ENCODE measurements around the gene C11orf21.
"Not testable (repeated sequence)": the region's sequence is repeated elsewhere in the genome, so short reads cannot be mapped to it uniquely, and the experiment has no call there.

C11orf21 gene

GRCh38 chr11:2295971-2296912, 5.5 kb downstream of the C11orf21 start:
- no peak for DNase-seq

- no peak for DNase-seq
Measured at GRCh38 chr11:2294926-2295290, 6.8 kb downstream of the C11orf21 start.

DNA sequence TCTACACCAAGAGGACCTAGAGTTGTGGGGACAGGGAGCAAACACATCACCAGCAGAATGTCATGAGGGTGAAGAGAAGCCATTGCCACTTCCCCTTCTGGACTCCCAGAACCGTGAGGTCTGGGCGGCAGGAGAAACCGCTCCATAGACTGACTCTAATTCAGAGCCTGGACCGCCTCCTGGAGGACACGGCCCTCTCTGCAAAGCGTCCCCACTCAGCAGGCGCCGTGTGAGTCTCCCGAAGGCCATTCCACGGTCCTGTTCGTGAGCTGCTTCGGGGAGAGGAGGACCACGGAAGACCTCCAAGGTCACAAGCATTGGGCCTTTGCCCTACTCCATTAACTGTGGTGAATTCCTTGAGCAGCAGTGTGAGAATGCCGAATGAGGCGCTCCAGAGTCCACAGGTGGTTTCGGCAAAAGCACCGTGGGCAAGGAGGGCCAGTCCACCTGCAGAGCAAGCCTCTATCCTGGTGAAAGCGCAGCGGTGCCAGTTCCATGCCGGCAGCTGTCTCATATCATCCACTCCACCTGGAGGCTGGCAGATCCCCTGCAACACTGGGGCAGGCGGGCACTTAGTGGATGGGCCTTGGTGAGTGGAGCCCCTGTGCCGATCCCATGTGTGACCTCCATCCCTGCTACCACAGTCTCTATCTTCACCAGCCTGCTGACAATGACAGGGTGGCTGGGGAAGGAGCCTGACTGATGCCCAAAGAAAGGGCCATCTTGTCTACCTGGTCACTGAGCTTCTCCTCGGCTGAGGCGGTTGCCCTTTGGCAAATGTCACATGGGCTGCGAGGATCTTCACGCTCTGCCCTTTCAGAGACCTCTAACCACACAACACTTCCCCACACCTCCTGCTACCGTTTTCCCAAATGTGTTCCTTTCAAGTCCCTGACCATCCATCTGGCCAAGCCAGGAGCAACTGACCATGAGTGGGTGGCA, 7.5 kb downstream of the C11orf21 start:
- DNase-seq, result no peak

DNA sequence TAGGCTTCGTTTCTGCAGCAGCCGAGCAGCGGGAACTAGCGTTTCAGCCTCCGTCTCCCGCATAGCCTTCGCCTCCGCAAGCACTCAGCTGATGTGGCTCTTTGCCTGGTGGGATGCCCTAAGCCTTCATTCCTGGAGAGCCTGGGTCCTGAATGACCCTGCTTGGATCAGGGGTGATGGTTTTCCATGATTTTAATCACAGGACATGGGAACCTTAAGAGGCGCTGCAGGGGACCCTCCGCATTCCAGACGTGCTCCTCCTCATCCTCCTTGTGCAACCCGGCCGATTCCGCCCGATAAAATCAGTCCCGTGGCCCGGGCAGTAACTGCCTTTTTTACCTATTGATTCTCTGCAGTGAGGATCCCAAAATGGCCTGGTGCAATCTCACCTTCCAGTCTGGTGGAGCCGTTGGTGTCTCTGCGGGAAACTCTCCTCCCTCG, 8.2 kb downstream of the C11orf21 start:
- no peak for DNase-seq

DNA sequence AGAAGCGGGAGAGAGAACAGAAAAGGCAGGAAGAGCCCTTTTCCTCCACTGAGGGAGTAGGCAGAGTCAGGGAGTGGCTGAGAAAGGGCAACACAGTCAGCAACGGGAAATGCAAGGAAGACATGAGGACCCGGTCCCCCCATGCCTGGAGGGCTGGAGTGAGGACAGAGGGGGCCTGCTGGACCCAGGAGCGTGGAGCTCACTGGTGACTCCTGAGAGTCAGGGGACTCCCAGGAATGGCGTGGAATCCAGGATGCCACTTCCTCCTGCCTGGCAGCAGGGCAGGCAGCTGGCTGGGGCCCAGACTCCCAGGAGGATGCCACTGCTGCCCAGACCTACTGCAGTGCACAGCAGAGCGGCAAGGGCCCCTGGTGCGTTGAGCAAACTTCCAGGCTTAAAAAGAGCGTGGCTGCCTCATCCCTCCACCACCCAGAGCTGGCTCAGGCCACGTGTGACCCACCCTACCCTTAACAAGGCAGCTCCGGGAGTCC, 11.3 kb downstream of the C11orf21 start:
- no peak for DNase-seq

DNA sequence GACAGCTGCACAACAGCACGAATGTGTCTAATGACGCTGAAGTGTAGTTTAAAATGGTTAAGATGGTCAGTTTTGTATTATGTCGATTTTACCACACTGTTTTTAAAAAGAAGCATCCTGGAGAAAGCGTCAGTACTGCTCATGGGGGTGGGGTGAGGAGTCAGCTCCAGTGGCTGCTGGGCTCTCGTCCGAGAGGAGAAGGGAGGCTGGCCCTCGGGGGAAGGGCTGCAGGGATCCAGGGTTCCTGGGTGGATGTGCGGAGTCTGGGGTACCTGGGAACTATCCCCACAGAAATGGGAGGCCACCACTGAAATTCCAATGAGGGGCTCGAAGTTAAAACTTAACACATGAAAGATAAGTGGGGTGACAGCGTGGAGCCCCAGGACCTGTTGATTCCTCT, 11.9 kb downstream of the C11orf21 start:
- no peak for DNase-seq

DNA sequence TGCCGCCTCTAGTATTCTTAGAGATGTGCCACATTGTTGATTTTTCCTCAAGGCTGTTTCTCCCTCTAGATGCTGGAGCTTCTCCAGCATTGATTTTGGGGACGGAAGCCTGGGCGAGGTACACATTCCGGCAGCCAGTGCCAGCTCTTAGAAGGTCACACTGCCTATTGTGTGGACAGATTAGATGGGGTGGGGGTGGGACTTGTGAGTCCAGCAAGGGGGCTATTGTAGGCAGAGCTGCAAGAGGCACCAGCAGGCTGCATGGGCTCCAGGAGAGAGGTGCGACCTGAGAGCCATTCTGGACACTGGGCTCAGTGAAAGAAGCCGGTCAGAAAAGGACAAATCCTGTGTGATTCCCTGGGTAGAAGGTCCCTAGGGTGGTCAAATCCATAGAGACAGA, 12.4 kb downstream of the C11orf21 start:
- no peak for DNase-seq

DNA sequence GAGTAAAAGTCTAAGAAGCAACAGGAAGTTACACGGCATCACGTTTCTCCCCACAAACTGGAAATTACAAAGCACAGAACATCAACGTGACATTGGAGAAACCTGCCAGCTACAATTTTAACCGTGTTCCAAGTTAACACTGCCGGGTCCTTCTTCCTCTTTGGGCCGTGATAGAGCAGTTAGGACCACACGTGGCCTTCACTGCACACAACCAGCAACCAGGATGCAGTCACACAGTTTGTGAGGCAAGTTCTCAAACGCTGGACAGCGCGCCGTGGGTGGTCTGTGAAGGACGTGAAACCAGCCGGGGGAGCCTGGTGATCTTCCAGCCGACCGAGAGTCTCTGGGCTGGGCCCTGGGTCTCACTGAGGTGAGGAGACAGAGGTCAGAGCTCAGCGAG, 14.6 kb downstream of the C11orf21 start:
- DNase-seq, result no peak

GRCh38 chr11:2286350-2286749, 15.4 kb downstream of the C11orf21 start:
- not testable (repeated sequence) for DNase-seq

- DNase-seq, result no peak
Measured at GRCh38 chr11:2280208-2280607, 21.5 kb downstream of the C11orf21 start.

GRCh38 chr11:2277933-2278523, 23.7 kb downstream of the C11orf21 start:
- DNase-seq, result no peak

- DNase-seq, result no peak
Measured at GRCh38 chr11:2277008-2277346, 24.7 kb downstream of the C11orf21 start.

DNA sequence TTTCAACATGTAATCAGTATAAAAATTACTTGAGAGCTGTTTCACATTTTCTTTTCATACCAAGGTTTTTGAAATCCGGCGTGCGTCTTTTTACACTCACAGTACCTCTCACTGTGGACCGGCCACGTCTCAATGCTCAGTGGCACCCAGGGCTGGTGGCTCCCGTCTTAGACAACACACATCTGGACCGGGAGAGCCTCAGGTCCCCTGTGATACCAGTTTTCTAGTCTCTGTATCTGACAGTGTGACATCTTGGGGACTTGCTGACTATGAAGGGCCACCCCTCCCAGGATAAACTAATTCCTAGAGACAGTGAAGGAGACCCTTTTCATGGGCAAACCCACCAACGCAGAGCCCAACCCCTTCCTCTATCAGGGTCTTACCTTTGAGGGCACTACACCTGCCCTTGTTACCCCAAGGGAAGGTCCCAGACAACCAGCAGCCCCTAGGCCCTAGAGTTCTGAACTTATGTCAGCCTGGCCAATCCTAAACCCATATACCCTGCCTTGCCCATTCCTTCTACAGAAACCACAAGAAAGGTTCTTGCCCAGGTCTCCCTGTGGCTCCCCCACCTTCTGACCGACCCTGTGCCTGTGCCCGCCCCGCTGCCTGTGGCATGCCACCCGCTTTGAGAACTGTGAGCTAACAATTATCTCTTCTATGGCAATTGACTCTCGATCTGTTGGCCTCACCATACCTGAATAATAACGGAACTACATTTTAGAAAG, 25.3 kb downstream of the C11orf21 start:
- DNase-seq, result no peak

GRCh38 chr11:2275334-2276279, 26.1 kb downstream of the C11orf21 start:
- no peak for DNase-seq

GRCh38 chr11:2273771-2274170, 27.9 kb downstream of the C11orf21 start:
- no peak for DNase-seq

- no peak for DNase-seq
Measured at GRCh38 chr11:2273311-2273710, 28.4 kb downstream of the C11orf21 start.

DNA sequence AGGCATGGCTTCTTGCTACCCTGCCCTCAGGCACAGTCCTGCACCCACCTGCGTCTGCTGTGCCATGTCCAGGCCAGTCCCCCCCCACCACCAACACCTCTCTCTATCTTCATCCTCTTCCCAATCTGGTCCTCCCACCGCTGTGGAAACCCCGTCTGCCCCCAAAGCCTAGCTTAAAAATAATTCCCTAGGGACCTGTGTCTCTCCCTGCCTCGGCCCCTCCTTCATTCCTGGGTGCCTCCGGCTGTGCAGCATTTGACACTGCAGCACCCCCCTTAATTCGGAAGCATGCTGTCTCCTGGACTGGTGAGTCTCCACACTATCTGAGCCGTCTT, 28.8 kb downstream of the C11orf21 start:
- DNase-seq, result no peak

DNA sequence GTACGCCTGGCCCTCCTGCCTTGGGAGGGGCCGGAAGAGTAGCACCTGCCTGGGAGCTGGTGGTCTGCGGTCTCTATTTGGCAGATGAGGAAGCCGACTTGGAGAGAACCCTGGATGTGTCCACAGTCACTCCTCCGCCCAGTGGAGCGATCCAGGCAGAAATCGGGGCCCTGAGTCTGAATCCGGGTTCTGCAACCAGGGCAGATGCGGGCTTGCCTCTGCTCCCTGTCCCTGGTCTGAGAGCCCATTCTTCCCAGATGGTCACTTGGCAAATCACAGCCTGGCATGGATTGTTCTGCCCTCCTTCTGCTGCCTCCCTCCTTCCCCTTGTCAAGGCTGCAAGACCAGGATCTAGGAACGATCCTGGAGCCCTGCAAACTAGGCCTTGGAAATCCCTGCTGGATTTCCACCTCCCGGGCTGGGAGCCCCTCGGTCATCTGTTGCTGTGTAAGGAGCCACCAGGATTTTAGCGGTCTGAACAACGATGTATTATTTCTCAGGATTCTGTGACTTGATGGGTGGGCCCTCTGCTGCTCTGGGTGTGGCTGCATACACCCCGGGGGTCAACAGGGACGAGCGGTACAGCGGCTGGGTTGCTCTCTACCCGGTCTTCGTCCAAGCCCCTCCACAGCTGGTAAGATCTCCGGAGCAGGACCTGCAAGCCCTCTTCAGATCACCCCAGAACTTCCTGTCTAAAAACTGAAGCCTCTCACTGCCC, 29.3 kb downstream of the C11orf21 start:
- no peak for DNase-seq

DNA sequence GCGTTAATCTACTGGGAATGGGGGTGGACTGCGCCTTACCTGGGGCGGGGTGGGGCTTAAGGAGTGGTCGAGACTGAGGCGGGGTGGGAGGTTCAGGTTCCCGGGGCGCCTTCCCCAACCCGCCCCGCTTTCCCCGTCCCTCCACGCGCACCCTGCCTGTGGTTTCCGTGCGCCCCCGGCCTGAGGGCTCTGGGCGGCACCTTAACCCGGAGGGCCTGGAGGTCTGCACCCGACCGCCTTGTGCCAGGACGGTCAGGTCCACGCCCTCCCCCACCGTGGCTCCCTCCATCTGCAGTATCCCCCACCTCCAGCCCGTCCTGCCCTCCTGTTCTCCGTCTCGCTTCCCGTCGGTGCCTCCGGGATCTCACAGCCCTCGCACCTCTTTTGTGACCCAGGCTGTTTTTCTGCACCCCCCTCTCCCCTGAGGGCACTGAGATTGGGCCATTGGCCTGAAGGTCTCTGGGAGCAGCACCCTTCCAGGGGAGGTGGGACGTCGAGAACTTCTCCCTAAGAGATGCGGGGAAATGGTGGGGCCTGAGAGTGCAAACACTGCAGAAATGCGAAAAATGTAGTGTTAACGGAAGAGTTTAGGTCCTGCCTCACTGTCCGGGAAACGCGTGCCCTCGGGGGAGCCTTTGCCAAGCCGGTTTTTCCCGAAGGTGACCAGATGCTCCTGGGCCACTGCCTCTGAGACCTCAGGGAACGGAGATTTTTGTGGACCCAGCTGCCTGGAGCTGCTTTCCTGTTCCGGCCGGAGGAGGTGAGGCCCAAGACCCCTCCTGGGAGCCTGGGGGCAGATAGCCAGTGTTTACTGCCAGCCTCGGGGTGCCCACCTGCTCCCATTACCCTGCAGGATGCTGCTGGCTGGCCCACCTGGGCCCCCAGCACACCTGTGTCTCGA, 30.1 kb downstream of the C11orf21 start:
- DNase-seq, result no peak

DNA sequence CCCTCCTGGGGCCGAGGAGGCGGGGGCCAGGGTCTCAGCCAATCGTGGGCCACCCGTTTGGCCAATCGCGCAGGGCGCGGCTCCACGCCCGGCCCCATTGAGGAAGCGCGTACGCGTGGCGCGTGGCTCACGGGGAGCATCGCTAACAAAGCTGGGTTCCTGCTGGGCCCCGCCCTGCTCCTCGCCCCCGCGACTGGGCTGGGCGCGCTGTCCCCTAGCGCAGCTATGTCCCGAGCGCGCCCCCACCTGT, 30.7 kb downstream of the C11orf21 start:
- peak; percentile 13 for DNase-seq
